Osteoblast (primary cell): ENCODE results near the gene ANXA2. TPM values are rescaled to one million over a fixed set of nuclear protein-coding genes. Genes with fewer than 3 reads are reported as not detected.
"Not testable (repeated sequence)": the region's sequence is repeated elsewhere in the genome, so short reads cannot be mapped to it uniquely, and the experiment has no call there.

Experiments
- DNase-seq: peaks from one replicate; pipeline ENCODE4 v3.0.0; 2011; ENCODE audit warnings: low spot score, mixed read lengths; ENCODE audit not compliant: insufficient read length; ENCODE audit errors: missing footprints
- H2AFZ ChIP-seq: 2 replicates; pipeline ENCODE4 v1.6.0; 2011; ENCODE audit warnings: mild to moderate bottlenecking, low read length
- H3K27ac ChIP-seq: 2 replicates; pipeline ENCODE4 v1.5.1; 2011; ENCODE audit warnings: mild to moderate bottlenecking, low read depth, low read length, moderate library complexity
- H3K27me3 ChIP-seq: 2 replicates; pipeline ENCODE4 v1.6.0; 2012; ENCODE audit warnings: mild to moderate bottlenecking, control low read depth, inconsistent platforms, low read length, moderate library complexity; ENCODE audit not compliant: insufficient read depth
- H3K36me3 ChIP-seq: 2 replicates; pipeline ENCODE4 v1.5.1; 2011; ENCODE audit warnings: mild to moderate bottlenecking, low read length, control low read depth, moderate library complexity; ENCODE audit not compliant: insufficient read depth
- H3K4me1 ChIP-seq: 2 replicates; pipeline ENCODE4 v1.5.1; 2011; ENCODE audit warnings: mild to moderate bottlenecking, low read length, control low read depth, moderate library complexity; ENCODE audit not compliant: insufficient read depth
- H3K4me2 ChIP-seq: 2 replicates; pipeline ENCODE4 v1.6.0; 2011; ENCODE audit warnings: mild to moderate bottlenecking, low read length; ENCODE audit not compliant: insufficient read depth
- H3K4me3 ChIP-seq: fragments of 200-600 bp; sonication (generic); 3 replicates; pipeline ENCODE4 v1.5.1; 2012; ENCODE audit warnings: mild to moderate bottlenecking, low read length, inconsistent platforms; ENCODE audit not compliant: insufficient read depth
- H3K79me2 ChIP-seq: 2 replicates; pipeline ENCODE4 v1.6.0; 2012; ENCODE audit warnings: mild to moderate bottlenecking, low read length, control low read depth, inconsistent platforms; ENCODE audit not compliant: insufficient read depth
- H3K9me3 ChIP-seq: 2 replicates; pipeline ENCODE4 v1.5.1; 2011; ENCODE audit warnings: low read depth, low read length, control low read depth
- H4K20me1 ChIP-seq: 2 replicates; pipeline ENCODE4 v1.6.0; 2012; ENCODE audit warnings: mild to moderate bottlenecking, low read length, control low read depth; ENCODE audit not compliant: insufficient read depth
- CTCF ChIP-seq: IDR thresholded peaks from 2 replicates; pipeline ENCODE4 v1.5.1; 2011; ENCODE audit warnings: mild to moderate bottlenecking, low read depth, low read length, moderate library complexity; ENCODE audit errors: extremely low read depth
- total RNA-seq: library from RNA; depleted of rRNA; stranded (reverse); fragments of >200 nt; gene quantifications from 2 replicates; pipeline ENCODE4 v1.2.3, GENCODE V29; 2012

ANXA2 gene
- total RNA-seq, 1 donor = 3,042 TPM

- no peak for DNase-seq
- H3K4me1 ChIP-seq = peaks cover 39% of the 10 kb centered on the region
- H3K27me3 ChIP-seq = no peaks in the 10 kb centered on the region
- H2AFZ ChIP-seq = no peak overlapping the region
- no peaks in the 10 kb centered on the region for H3K79me2 ChIP-seq
- no peak overlapping the region for H3K4me2 ChIP-seq
- H3K4me3 ChIP-seq = no peak overlapping the region
- H4K20me1 ChIP-seq = no peaks in the 10 kb centered on the region
- no peaks in the 10 kb centered on the region for H3K9me3 ChIP-seq
- TF ChIP-seq CTCF = no peak
- no peaks in the 10 kb centered on the region for H3K36me3 ChIP-seq
- H3K27ac ChIP-seq = no peak overlapping the region
Measured at GRCh38 chr15:60416484-60416883, 18.7 kb upstream of the ANXA2 start.

DNA sequence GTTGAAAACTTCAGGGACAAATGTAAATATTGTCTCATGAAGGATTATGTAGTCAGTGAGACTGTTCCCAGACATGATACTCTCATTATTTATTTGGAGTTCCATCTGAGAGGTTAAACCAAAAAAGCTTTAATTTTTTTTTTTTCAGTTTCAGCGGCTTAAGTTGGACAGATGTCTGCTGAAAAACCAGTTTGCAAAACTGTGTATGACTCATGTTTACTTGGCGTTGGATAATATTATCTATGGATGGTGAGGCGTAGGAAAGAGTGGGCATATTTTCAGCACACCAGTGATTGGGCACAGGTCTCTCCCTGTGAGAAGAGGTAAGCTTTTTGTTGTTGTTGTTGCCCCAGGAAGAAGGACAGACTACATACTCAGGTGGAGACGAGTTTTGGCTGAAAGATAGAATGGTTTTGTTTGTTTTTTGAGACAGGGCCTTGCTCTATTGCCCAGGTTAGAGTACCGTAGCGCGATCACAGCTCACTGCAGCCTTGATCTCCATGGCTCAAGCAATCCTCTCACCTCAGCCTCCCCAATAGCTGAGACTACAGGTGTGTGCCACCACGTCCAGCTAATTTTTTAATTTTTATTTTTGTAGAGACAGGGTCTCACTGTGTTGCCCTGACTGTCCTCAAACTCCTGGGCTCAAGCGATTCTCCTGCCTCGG, 16.4 kb upstream of the ANXA2 start:
- H2AFZ ChIP-seq = no peak overlapping the region

DNA sequence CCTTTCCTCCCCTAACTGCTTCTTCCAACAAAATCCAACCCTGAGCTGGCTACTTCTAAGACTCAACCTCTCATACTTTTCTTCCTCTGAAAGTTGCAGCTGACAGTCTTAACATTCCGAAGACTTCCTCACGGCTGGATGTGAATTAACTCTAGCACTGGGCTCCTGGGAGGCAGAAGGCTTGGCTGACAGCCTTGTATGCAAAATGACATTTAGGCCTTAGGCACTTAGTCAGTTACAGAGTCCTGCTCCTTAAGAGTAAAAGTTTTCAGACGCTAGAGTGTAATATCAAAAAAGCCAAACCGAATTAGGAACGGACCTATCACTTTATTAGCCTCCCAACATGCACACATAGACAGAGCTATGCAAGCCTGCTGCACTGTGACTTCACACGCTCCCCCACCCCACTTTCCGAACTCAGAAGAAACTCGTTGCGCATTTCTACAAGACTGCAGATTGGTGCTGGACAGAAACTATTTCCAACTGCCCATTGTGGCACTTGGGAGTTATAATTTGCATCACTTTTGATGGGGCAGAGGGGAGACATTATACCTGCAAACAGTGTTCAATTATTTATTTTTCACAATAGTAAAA, 15.5 kb upstream of the ANXA2 start:
- no peak overlapping the region for H2AFZ ChIP-seq
- H3K27me3 ChIP-seq = no peaks in the 10 kb centered on the region
- H3K79me2 ChIP-seq = no peaks in the 10 kb centered on the region
- no peak overlapping the region for H3K4me3 ChIP-seq
- no peaks in the 10 kb centered on the region for H3K36me3 ChIP-seq
- DNase-seq = no peak
- peak overlapping the region; percentile 4 for H3K4me2 ChIP-seq
- TF ChIP-seq CTCF = no peak
- no peaks in the 10 kb centered on the region for H3K9me3 ChIP-seq
- H4K20me1 ChIP-seq = no peaks in the 10 kb centered on the region
- H3K4me1 ChIP-seq = peaks cover 25% of the 10 kb centered on the region
- H3K27ac ChIP-seq = peak overlapping the region; percentile 6

More for the DNA sequence above, 16.4 kb upstream of the ANXA2 start:
- H3K79me2 ChIP-seq = no peaks in the 10 kb centered on the region
- peak overlapping the region; percentile 4 for H3K4me2 ChIP-seq
- H3K36me3 ChIP-seq = no peaks in the 10 kb centered on the region
- H3K4me1 ChIP-seq = peaks cover 17% of the 10 kb centered on the region
- no peak for TF ChIP-seq CTCF
- H3K4me3 ChIP-seq = no peak overlapping the region
- no peaks in the 10 kb centered on the region for H3K27me3 ChIP-seq
- no peaks in the 10 kb centered on the region for H3K9me3 ChIP-seq
- peak; percentile 74 for DNase-seq
- H4K20me1 ChIP-seq = no peaks in the 10 kb centered on the region
- H3K27ac ChIP-seq = no peak overlapping the region

DNA sequence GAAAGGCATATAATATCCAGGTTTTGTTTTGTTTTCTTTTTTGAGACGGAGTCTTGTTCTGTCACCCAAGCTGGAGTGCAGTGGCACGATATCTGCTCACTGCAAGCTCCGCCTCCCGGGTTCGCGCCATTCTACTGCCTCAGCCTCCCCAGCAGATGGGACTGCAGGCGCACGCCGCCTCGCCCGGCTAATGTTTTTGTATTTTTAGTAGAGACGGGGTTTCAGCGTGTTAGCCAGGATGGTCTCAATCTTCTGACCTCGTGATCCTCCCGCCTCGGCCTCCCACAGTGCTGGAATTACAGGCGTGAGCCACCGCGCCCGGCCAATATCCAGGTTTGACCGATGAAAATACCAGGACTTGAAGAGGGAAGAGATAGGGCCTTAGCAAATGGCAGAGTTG, 15.0 kb upstream of the ANXA2 start:
- Histone ChIP-seq H3K27ac (peak overlapping the region; percentile 6), H3K4me1 (peaks cover 30% of the 10 kb centered on the region), H3K4me2 (peak overlapping the region; percentile 4)
- H3K4me3 ChIP-seq, H2AFZ ChIP-seq, H3K36me3 ChIP-seq, H3K27me3 ChIP-seq, H4K20me1 ChIP-seq, H3K9me3 ChIP-seq, DNase-seq, H3K79me2 ChIP-seq: not testable (repeated sequence)
